Measurements from ENCODE around the gene SMLR1.

GRCh38 chr6:130841128-130841728 lies 14.0 kb downstream of the SMLR1 start:
- TF ChIP-seq ZNF282 (CRISPR knock-in tag; IDR thresholded peaks at IDR 0.05), result no peak
- no peak for TF ChIP-seq ELK1 (CRISPR knock-in tag; IDR thresholded peaks at IDR 0.05)
- TF ChIP-seq POLR2A (conservative IDR thresholded peaks at IDR 0.05), result no peak
- TF ChIP-seq POLR2AphosphoS5 (IDR thresholded peaks at IDR 0.05; ENCODE audit: control insufficient read depth, insufficient read depth, low read depth, low read length), result no peak
- no peak for TF ChIP-seq ZNF121 (CRISPR knock-in tag; conservative IDR thresholded peaks at IDR 0.05)
- no peak for TF ChIP-seq TAF9B (IDR thresholded peaks at IDR 0.05; ENCODE audit: partially characterized antibody)
- TF ChIP-seq ZNF165 (CRISPR knock-in tag; IDR thresholded peaks at IDR 0.05; ENCODE audit: borderline replicate concordance), result no peak
- TF ChIP-seq, protein P1, sequence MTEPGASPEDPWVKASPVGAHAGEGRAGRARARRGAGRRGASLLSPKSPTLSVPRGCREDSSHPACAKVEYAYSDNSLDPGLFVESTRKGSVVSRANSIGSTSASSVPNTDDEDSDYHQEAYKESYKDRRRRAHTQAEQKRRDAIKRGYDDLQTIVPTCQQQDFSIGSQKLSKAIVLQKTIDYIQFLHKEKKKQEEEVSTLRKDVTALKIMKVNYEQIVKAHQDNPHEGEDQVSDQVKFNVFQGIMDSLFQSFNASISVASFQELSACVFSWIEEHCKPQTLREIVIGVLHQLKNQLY (CRISPR knock-in tag; conservative IDR thresholded peaks at IDR 0.05), result no peak
- no peak for TF ChIP-seq HDGF (IDR thresholded peaks at IDR 0.05)
- no peak for TF ChIP-seq NR2C2 (CRISPR knock-in tag; IDR thresholded peaks at IDR 0.05)
- no peak for TF ChIP-seq NR2C2 (tag; IDR thresholded peaks at IDR 0.05)
- TF ChIP-seq RBM15 (IDR thresholded peaks at IDR 0.05; ENCODE audit: insufficient read depth, low read length), result no peak
- TF ChIP-seq TCF3 (CRISPR knock-in tag; IDR thresholded peaks at IDR 0.05), result no peak

Measured in K562 (cell line).